NCI-H774 (cell line): ENCODE measurements around the gene COQ3.
A peak's percentile ranks its signal among the peaks of the same experiment; 100 is the strongest.

Experiments used
- DNase-seq: peaks from one replicate; lab custom pipeline; 2025; lab: John Stamatoyannopoulos, UW

COQ3 gene

GRCh38 chr6:99393698-99394531 lies at the start of gene COQ3:
Gene COQ3, minus strand, starts transcription at chr6:99394195. Its CDS starts 16 bp downstream, at chr6:99394179.
- DNase-seq: peak; percentile 87

GRCh38 chr6:99434702-99435530 lies 40.9 kb upstream of the COQ3 start:
- no peak for DNase-seq

- DNase-seq: no peak
Observed at GRCh38 chr6:99432877-99433276, 38.9 kb upstream of the COQ3 start.

- DNase-seq: no peak
Observed at GRCh38 chr6:99431901-99432300, 37.9 kb upstream of the COQ3 start.

- no peak for DNase-seq
Observed at GRCh38 chr6:99427988-99428387, 34.0 kb upstream of the COQ3 start.

- no peak for DNase-seq
Observed at GRCh38 chr6:99426451-99426757, 32.4 kb upstream of the COQ3 start.

GRCh38 chr6:99425647-99426450 lies 31.9 kb upstream of the COQ3 start:
- peak; percentile 91 for DNase-seq

GRCh38 chr6:99424761-99425646 lies 31.0 kb upstream of the COQ3 start, which contains the start of gene PNISR:
Gene PNISR, minus strand, starts transcription at chr6:99425308. Its CDS starts 10,649 bp downstream, at chr6:99414659.
- DNase-seq: peak; percentile 100

- no peak for DNase-seq
Observed at GRCh38 chr6:99424022-99424421, 30.0 kb upstream of the COQ3 start.

- no peak for DNase-seq
Observed at GRCh38 chr6:99422912-99423311, 28.9 kb upstream of the COQ3 start.

- no peak for DNase-seq
Observed at GRCh38 chr6:99416892-99417767, 23.1 kb upstream of the COQ3 start.

GRCh38 chr6:99416226-99416625 lies 22.2 kb upstream of the COQ3 start:
- DNase-seq: no peak

GRCh38 chr6:99415446-99415845 lies 21.5 kb upstream of the COQ3 start:
- no peak for DNase-seq

- DNase-seq: no peak
Observed at GRCh38 chr6:99412065-99412464, 18.1 kb upstream of the COQ3 start.

- no peak for DNase-seq
Observed at GRCh38 chr6:99409672-99410071, 15.7 kb upstream of the COQ3 start.

- DNase-seq: no peak
Observed at GRCh38 chr6:99407076-99407475, 13.1 kb upstream of the COQ3 start.

GRCh38 chr6:99402448-99402847 lies 8.5 kb upstream of the COQ3 start:
- no peak for DNase-seq

- DNase-seq: no peak
Observed at GRCh38 chr6:99397287-99397686, 3.3 kb upstream of the COQ3 start.

- no peak for DNase-seq
Observed at GRCh38 chr6:99393366-99393697, 663 bp downstream of the COQ3 start.

- no peak for DNase-seq
Observed at GRCh38 chr6:99390896-99391295, 3.1 kb downstream of the COQ3 start.
